GM12874 (cell line): Measurements from ENCODE around the gene RNF4.

Experiments used
- CTCF ChIP-seq: IDR thresholded peaks from 2 replicates; pipeline ENCODE4 v1.5.1; 2011; ENCODE audit warnings: low read depth, mild to moderate bottlenecking, control low read depth, low read length, moderate library complexity; ENCODE audit not compliant: insufficient read depth

RNF4 gene

DNA sequence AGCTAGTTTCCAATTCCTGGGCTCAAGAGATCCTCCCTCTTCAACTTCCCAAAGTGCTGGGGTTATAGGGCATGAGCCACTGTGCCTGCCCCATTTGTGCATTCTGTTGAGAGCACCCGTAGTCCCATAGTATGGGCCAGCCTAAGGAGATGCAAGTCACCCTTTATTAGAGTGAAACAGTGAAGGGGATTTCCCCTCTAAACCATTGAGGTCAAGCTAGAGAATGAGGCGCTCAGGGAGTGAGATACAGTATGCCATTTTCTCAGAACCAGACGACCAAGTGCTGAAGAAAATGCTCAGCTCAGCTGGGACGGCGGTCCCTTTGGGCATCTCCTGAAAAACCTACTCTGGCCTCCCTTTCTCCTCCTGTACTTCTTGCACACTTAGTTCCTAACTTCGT lies 18.7 kb downstream of the RNF4 start:
- TF ChIP-seq CTCF = no peak

DNA sequence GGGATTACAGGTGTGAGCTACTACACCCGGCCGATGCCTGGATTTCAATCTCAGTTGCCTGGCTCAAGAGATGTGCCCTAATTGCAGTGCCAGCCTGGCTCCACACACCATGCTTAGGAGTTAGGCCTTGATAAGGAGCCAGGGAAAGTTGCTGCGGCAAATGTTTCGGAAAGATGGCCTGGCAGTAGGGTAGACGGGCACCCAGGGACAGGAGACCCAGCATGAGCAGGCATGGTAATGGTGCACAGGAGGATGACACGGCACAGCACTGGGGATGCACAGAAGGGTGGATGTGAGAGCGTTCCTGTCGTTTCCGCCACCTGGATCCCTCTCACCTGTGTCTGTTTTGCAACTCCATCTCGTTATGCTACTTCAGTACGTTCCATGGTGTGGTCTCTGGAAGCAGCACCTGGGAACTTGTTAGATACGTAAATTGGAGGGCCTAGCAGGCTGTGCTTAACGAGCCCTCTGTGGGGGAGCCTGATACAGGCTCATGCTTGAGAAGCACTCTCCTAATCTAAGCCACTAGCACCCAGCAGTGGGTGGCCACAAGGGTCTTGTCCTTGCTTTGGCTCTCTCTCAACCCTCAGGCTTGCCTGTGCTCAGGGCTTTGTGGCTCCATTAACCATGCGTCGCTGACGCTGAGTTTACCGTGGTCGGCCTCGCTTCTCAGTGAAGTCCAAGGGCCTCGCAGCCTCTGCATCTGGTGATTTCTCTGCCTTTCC lies 20.3 kb downstream of the RNF4 start:
- TF ChIP-seq CTCF = no peak

GRCh38 chr4:2489841-2490552 lies 21.1 kb downstream of the RNF4 start:
- no peak for TF ChIP-seq CTCF

DNA sequence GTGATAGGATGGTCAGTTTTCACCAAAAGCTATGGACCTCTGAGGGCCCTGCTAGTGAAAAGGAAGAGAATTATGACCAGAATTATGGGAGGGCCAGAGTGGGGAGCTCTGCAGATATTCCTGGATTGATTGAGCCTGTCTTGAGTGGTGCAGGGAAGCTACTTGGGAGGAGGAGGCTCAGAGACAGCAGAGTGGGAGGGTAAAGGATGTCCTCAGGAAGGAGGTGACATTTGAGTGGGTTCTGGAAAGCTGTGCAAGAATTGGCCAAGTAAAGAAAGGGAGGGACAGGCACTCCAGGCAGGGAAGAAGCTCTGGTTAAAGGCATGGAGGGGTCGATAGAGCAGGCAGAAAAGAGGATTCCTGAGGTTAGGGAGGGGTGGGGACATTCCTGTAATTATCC lies 24.1 kb downstream of the RNF4 start:
- TF ChIP-seq CTCF = no peak

- TF ChIP-seq CTCF = no peak
Observed at GRCh38 chr4:2494992-2495391, 26.1 kb downstream of the RNF4 start.

GRCh38 chr4:2497324-2497723 lies 28.4 kb downstream of the RNF4 start:
- TF ChIP-seq CTCF = no peak

GRCh38 chr4:2497931-2498330 lies 29.0 kb downstream of the RNF4 start:
- no peak for TF ChIP-seq CTCF
